22Rv1 (cell line): ENCODE data around the gene FLACC1.

Source experiments
- ZFX ChIP-seq: fragments of 450-650 bp; IDR thresholded peaks from 2 replicates; pipeline ENCODE4 v1.6.1; 2017; ENCODE audit warnings: antibody characterized with exemption, borderline replicate concordance
- TF ChIP-seq, protein P1 (sequence below): fragments of 450-650 bp; IDR thresholded peaks from 2 replicates; pipeline ENCODE4 v1.5.1; 2017; ENCODE audit warnings: mild to moderate bottlenecking

DNA sequence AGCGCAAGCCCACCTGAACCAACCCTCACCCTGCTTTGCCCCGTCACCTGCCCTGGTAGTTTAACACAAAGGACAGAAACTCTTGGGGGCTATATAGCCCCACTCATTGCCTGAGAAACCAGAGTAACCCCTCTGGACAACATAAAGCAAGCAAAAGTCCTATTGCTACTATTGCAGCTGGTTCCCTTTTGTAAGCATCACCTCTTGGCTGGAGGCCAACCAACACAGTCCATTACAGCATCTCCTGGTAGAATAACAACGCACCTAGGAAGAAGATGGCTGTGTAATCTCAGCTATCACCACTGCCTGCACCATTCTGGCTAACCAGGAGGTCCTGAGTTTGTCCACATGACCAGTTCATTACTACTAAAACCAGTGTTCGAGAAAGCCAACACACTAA, 36.4 kb downstream of the FLACC1 start:
- no peak for TF ChIP-seq ZFX
- TF ChIP-seq, protein P1, sequence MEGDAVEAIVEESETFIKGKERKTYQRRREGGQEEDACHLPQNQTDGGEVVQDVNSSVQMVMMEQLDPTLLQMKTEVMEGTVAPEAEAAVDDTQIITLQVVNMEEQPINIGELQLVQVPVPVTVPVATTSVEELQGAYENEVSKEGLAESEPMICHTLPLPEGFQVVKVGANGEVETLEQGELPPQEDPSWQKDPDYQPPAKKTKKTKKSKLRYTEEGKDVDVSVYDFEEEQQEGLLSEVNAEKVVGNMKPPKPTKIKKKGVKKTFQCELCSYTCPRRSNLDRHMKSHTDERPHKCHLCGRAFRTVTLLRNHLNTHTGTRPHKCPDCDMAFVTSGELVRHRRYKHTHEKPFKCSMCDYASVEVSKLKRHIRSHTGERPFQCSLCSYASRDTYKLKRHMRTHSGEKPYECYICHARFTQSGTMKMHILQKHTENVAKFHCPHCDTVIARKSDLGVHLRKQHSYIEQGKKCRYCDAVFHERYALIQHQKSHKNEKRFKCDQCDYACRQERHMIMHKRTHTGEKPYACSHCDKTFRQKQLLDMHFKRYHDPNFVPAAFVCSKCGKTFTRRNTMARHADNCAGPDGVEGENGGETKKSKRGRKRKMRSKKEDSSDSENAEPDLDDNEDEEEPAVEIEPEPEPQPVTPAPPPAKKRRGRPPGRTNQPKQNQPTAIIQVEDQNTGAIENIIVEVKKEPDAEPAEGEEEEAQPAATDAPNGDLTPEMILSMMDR: no peak
